H1 (cell line): ENCODE measurements around the gene BAG1.

Source experiments
- CTCF ChIP-seq, 3 experiments: IDR thresholded peaks; 1 replicate in 2 of 3; 2 replicates in 1 of 3; pipeline versions ENCODE4 v1.5.1 to v1.6.1; 2011; ENCODE audit warnings: low read length in 3 of 3, mild to moderate bottlenecking in 3 of 3, inconsistent platforms in 2 of 3, low read depth in 1 of 3, moderate library complexity in 1 of 3; ENCODE audit not compliant: insufficient read depth in 1 of 3; ENCODE audit errors: control extremely low read depth in 1 of 3
- POLR2A ChIP-seq, 2 experiments: IDR thresholded peaks; 1 replicate in 1 of 2; 2 replicates in 1 of 2; pipeline ENCODE4 v1.6.1; 2011; ENCODE audit warnings: low read depth in 2 of 2, low read length in 2 of 2, mild to moderate bottlenecking in 2 of 2; ENCODE audit errors: control extremely low read depth in 1 of 2
- SUZ12 ChIP-seq: fragments of 200-600 bp; sonication (generic); IDR thresholded peaks from 2 replicates; pipeline ENCODE4 v1.6.1; 2012; ENCODE audit warnings: mild to moderate bottlenecking, inconsistent platforms, low read length, moderate library complexity, mixed read lengths

DNA sequence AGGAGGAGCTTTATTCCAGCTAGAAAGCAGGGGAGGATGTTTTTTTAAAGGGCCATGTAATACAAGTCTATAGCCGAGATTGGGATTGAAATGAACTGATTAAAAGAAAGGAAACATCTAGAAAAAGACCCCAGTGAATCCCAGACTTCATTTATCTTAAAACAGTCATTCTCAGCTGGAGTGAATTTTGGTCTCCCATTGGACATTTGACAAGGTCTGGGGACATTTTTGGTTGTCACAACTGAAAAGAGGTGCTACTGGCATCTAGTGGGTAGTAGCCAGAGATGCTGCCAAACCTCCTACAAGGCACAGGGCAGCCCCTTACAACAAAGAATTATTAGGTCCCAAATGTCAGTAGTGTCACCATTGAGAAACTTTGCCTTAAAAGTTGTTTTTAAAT lies 40.8 kb downstream of the BAG1 start:
- peak in 2 of 3 experiments; percentile 4 to 11; a peak in 1 of 4 replicates for TF ChIP-seq CTCF (IDR thresholded peaks at IDR 0.05; ENCODE audit: control extremely low read depth in 1 of 3, insufficient read depth in 1 of 3, low read depth in 1 of 3, low read length in 3 of 3)
- TF ChIP-seq SUZ12 = no peak
- no peak for TF ChIP-seq POLR2A (IDR thresholded peaks at IDR 0.05; ENCODE audit: control extremely low read depth in 1 of 2, low read depth in 2 of 2, low read length in 2 of 2)
